ENCODE measurements around the gene IGSF6.

- TF ChIP-seq CTCF (conservative IDR thresholded peaks at IDR 0.05; ENCODE audit: low read length) (no peak), EZH2phosphoT487 (IDR thresholded peaks at IDR 0.05; ENCODE audit: borderline replicate concordance, low read depth, low read length) (no peak)
Observed at GRCh38 chr16:21689107-21689506, 36.7 kb upstream of the IGSF6 start.

Data from OCI-LY7 (cell line).